Suprapubic skin (tissue), 4 donors: ENCODE results near the gene SPATA19. TPM values are rescaled to one million over a fixed set of nuclear protein-coding genes. Genes with fewer than 3 reads are reported as not detected.
"Not testable (repeated sequence)": the region's sequence is repeated elsewhere in the genome, so short reads cannot be mapped to it uniquely, and the experiment has no call there.

Experiments
- DNase-seq, 2 donors: peaks; one replicate each; pipeline ENCODE4 v3.0.0-alpha.2; 2019; ENCODE audit warnings: low spot score in 2 of 2
- H3K27ac ChIP-seq: fragments of 200-600 bp; sonication (generic); one replicate; pipeline ENCODE4 v1.5.1; 2019
- H3K27me3 ChIP-seq: fragments of 200-600 bp; sonication (generic); one replicate; pipeline ENCODE4 v1.5.1; 2019
- H3K36me3 ChIP-seq: fragments of 200-600 bp; sonication (generic); one replicate; pipeline ENCODE4 v1.5.1; 2019
- H3K4me1 ChIP-seq: fragments of 200-600 bp; sonication (generic); one replicate; pipeline ENCODE4 v1.5.1; 2019
- H3K4me3 ChIP-seq: fragments of 200-600 bp; sonication (generic); one replicate; pipeline ENCODE4 v1.5.1; 2019; ENCODE audit warnings: mild to moderate bottlenecking
- H3K9me3 ChIP-seq: fragments of 200-600 bp; sonication (generic); one replicate; pipeline ENCODE4 v1.5.1; 2019
- CTCF ChIP-seq, 2 donors: fragments of 200-600 bp in 1 of 2; fragments of 450-650 bp in 1 of 2; sonication (generic) in 1 of 2; IDR thresholded peaks; one replicate each; pipeline ENCODE4 v1.5.1; 2016 to 2019; ENCODE audit warnings: antibody characterized with exemption in 2 of 2, mild to moderate bottlenecking in 1 of 2, moderate library complexity in 1 of 2
- EP300 ChIP-seq: sonication (generic); formaldehyde crosslinking; IDR thresholded peaks from one replicate; pipeline ENCODE4 v1.6.1; 2017; ENCODE audit warnings: antibody characterized with exemption
- POLR2A ChIP-seq, 2 donors: fragments of 450-650 bp; IDR thresholded peaks; one replicate each; pipeline ENCODE4 v1.6.1; 2017; ENCODE audit warnings: antibody characterized with exemption in 2 of 2, mild to moderate bottlenecking in 2 of 2, moderate library complexity in 2 of 2
- POLR2AphosphoS5 ChIP-seq, 3 donors: sonication (generic); formaldehyde crosslinking; IDR thresholded peaks; one replicate each; pipeline ENCODE4 v1.6.1; 2017; ENCODE audit warnings: antibody characterized with exemption in 3 of 3
- WGBS: methylation state at CpG from one replicate; pipeline ENCODE4 v1.1.5; 2018; 5-methylcytosine and 5-hydroxymethylcytosine counted together
- total RNA-seq, 4 donors: library from RNA; depleted of rRNA; stranded (reverse); fragments of >200 nt; gene quantifications; one replicate each; pipeline ENCODE4 v1.1.0, GENCODE V29; 2016

Gene SPATA19
- total RNA-seq, 4 donors from 2014 or later = not detected

- Histone ChIP-seq H3K4me3 (no peak overlapping the region), H3K4me1 (no peaks in the 10 kb centered on the region), H3K9me3 (no peaks in the 10 kb centered on the region), H3K27ac (no peak overlapping the region), H3K27me3 (peaks cover 8% of the 10 kb centered on the region), H3K36me3 (no peaks in the 10 kb centered on the region)
- no peak for TF ChIP-seq EP300
- no peak for TF ChIP-seq POLR2A (IDR thresholded peaks at IDR 0.05)
- TF ChIP-seq CTCF (IDR thresholded peaks at IDR 0.05) = no peak
- no peak for TF ChIP-seq POLR2AphosphoS5 (IDR thresholded peaks at IDR 0.05)
- DNase-seq = no peak
Observed at GRCh38 chr11:133867456-133867855, 22.1 kb upstream of the SPATA19 start.

GRCh38 chr11:133865466-133865865 lies 20.2 kb upstream of the SPATA19 start:
- H3K4me3 ChIP-seq = no peak overlapping the region
- no peaks in the 10 kb centered on the region for H3K4me1 ChIP-seq
- H3K27me3 ChIP-seq = peaks cover 8% of the 10 kb centered on the region
- 92% methylated on average over 11 of the region's 11 CpGs for WGBS
- no peak for TF ChIP-seq POLR2A (IDR thresholded peaks at IDR 0.05)
- H3K9me3 ChIP-seq = no peaks in the 10 kb centered on the region
- no peak overlapping the region for H3K27ac ChIP-seq
- no peaks in the 10 kb centered on the region for H3K36me3 ChIP-seq
- DNase-seq = no peak

- Histone ChIP-seq H3K4me1 (no peaks in the 10 kb centered on the region), H3K27ac (no peak overlapping the region)
- WGBS = 94% methylated on average over 12 of the region's 26 CpGs
Observed at GRCh38 chr11:133864756-133865155, 19.4 kb upstream of the SPATA19 start.

GRCh38 chr11:133860151-133860550 lies 14.8 kb upstream of the SPATA19 start:
- no peaks in the 10 kb centered on the region for H3K4me1 ChIP-seq
- no peak overlapping the region for H3K4me3 ChIP-seq
- 66% methylated on average over 6 of the region's 6 CpGs for WGBS
- TF ChIP-seq POLR2AphosphoS5 (IDR thresholded peaks at IDR 0.05) (no peak), POLR2A (IDR thresholded peaks at IDR 0.05) (no peak), EP300 (no peak), CTCF (IDR thresholded peaks at IDR 0.05) (no peak)
- no peaks in the 10 kb centered on the region for H3K36me3 ChIP-seq
- H3K27ac ChIP-seq = no peak overlapping the region
- H3K9me3 ChIP-seq = no peaks in the 10 kb centered on the region
- no peak for DNase-seq
- peaks cover 8% of the 10 kb centered on the region for H3K27me3 ChIP-seq

More at GRCh38 chr11:133864756-133865155, 19.4 kb upstream of the SPATA19 start:
- no peaks in the 10 kb centered on the region for H3K9me3 ChIP-seq
- TF ChIP-seq POLR2AphosphoS5 (IDR thresholded peaks at IDR 0.05) (no peak), POLR2A (IDR thresholded peaks at IDR 0.05) (no peak), CTCF (IDR thresholded peaks at IDR 0.05) (no peak), EP300 (no peak)
- DNase-seq = no peak
- H3K36me3 ChIP-seq = no peaks in the 10 kb centered on the region
- H3K4me3 ChIP-seq = no peak overlapping the region
- peaks cover 8% of the 10 kb centered on the region for H3K27me3 ChIP-seq

GRCh38 chr11:133854330-133854960 lies 9.1 kb upstream of the SPATA19 start:
- H3K36me3 ChIP-seq, H3K27ac ChIP-seq, H3K4me1 ChIP-seq, H3K4me3 ChIP-seq, H3K9me3 ChIP-seq, H3K27me3 ChIP-seq, DNase-seq: not testable (repeated sequence)
- 24% methylated on average over 7 of the region's 13 CpGs for WGBS

GRCh38 chr11:133844217-133844616 lies 1.1 kb downstream of the SPATA19 start:
- WGBS = 72% methylated on average over 6 of the region's 6 CpGs
- H3K27me3 ChIP-seq = peaks cover 12% of the 10 kb centered on the region

More at GRCh38 chr11:133844217-133844616, 1.1 kb downstream of the SPATA19 start:
- no peak for DNase-seq
- Histone ChIP-seq H3K9me3 (no peaks in the 10 kb centered on the region), H3K36me3 (no peaks in the 10 kb centered on the region), H3K27ac (no peak overlapping the region), H3K4me3 (no peak overlapping the region), H3K4me1 (no peaks in the 10 kb centered on the region)
- TF ChIP-seq EP300 (no peak), CTCF (IDR thresholded peaks at IDR 0.05) (no peak)
